C1 segment of cervical spinal cord (tissue), 14 donors: ENCODE results near the gene TMEM190.
"Not testable (repeated sequence)": the region's sequence is repeated elsewhere in the genome, so short reads cannot be mapped to it uniquely, and the experiment has no call there.

Source experiments
- DNase-seq, 14 donors: peaks; one replicate each; lab custom pipeline; 2025; lab: John Stamatoyannopoulos, UW

Gene TMEM190

GRCh38 chr19:55419103-55419502, 42.5 kb downstream of the TMEM190 start:
- DNase-seq: no peak

GRCh38 chr19:55419624-55420236, 43.1 kb downstream of the TMEM190 start:
- DNase-seq: peak in 1 of 14 donors; percentile 23

DNA sequence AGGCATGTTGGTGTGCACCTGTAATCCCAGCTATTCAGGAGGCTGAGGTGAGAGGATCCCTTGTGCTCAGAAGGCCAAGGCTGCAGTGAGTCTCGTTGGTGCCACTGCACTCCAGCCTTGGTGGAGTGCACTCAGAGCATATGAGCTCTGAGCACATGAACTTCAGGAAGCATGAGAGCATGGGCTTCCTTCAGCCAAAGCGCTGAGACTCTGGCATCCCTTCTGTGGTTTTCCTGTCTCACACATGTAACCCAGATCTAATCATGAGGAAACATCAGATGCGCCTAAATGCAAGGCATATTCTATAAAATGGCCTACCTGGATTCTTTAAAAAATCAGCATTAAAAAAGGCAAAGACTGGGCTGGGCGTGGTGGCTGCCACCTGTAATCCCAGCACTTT, 44.7 kb downstream of the TMEM190 start:
- DNase-seq: not testable (repeated sequence)

DNA sequence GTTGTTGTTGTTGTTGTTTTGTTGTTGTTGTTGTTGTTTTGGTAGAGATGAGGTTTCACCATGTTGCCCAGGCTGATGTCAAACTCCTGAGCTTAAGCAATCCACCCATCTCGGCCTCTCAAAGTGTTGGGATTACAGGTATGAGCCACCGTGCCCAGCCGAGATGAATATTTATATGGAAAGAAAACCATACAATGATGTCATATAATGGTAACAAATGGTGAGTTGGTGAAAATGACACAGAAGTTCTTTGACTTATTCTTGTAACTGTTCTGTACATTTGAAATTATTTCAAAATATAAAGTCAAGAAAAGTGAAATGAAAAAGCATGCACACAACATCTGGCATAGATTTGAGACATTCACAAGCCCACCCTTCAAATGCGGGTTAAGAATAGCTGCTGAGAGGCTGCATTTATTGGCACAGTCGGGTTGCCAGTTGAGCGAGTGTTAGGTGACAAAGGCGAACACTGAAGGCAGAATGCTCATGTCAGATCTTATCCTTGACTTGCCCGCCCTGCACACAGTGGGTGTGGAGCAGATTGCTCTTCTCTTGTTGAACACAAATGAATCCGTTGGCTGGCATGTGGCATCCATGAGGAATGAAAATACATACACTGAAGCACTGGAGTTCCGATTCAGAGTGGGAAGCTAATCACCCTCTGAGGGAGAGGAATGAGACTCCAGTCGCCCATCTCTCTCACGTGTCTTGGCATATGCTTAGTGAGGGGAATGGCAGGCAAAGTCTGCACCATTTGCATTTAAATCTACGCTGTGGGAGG, 46.8 kb downstream of the TMEM190 start:
- DNase-seq: no peak

DNA sequence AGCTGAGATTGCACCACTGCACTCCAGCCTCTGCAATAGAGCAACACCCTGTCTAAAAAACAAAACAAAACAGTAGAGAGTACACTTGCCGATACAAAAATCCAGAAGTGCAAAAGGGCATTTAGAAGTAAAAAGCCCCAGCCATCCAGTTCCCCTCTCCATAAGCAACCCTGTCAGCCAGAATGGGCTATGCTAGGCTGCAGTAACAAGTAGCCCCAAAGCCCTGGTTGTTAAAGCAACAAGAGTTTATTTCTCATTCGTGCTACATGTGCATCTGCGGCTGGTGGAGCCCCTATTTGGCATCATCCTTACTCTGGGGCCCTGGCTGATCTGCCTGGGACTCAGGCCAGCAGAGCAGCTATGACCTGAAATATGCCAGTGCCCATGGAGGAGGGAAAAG, 47.9 kb downstream of the TMEM190 start:
- no peak for DNase-seq

DNA sequence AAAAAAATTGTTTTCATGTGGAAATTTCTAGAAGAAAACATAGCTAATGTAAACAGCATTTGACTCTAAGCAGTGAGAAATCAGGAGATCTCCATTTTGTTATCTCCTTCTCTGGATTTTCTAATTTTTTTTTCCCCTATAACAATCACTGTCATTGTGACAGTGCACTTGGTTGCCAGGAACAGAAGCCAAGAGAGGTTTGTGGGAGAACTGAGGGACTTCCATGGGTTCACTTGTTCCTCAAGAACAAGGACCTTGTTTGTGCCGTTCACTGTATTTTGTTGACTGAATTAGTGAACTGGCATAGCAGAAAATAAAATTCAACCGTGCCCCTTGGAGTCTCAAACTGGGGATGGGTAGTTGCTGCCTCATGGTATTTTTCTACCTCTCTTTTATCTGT, 49.4 kb downstream of the TMEM190 start:
- DNase-seq: peak in 10 of 14 donors; percentile 12 to 66 (median 28)
